Amniotic stem cell (primary cell): ENCODE data around the gene SHC1.

Experiments
- DNase-seq: peaks from one replicate; lab custom pipeline; 2025; lab: John Stamatoyannopoulos, UW

Gene SHC1

GRCh38 chr1:154973344-154974101 is 3.0 kb upstream of the SHC1 start:
- DNase-seq = peak; percentile 97

- peak; percentile 65 for DNase-seq
These were observed 2.2 kb upstream of the SHC1 start for GRCh38 chr1:154972517-154973343.

GRCh38 chr1:154972213-154972516 is 1.6 kb upstream of the SHC1 start:
- no peak for DNase-seq

DNA sequence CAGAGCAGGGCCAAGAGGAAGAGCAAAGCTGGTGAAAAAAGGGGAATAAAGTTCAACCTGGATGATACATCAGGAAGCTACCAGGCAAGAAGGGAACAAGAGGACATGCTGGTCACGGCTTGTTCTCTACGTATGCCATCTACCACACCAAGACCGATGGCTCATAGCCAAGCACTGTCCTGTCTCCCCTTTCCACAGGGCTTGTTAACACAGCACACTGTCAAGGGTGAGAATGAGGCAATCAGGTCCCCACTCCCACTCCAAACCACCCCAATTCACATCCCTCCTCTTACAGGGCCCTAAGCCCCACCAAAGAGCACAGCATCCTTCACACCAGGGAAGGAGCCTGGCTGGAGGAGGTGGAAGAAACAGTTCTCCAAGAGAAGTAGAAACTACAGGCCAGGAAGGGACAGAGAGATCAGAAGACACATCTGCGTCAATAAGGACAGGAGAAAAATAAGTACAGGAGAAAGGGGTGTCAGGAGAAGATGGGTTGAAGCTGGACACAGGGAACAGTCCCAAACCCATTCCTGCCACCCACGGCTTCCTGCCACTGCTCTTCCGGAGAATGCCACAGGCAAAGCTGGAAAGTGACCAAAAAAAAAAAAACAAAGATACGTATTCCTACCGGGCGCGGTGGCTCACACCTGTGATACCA is 923 bp upstream of the SHC1 start:
- no peak for DNase-seq

GRCh38 chr1:154969860-154970452 is 591 bp downstream of the SHC1 start:
- DNase-seq = no peak

DNA sequence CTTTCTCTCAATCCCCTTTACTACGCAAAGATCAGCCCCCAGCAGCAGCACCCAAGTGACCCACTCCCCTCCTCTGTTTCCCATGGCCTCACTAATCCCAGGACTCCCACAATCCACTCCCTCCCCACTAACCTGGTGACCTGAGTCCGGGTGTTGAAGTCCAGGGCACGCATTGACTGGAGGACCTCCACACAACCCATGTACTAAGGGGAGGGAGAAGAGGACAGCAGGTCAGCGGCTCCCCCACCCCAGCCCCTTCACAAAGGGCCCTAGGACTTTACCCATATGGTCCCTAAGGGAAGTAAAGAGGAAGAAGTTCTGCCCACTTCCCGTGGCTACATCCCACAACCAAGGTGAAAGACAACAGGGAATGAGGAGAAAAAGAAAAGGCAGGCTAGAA is 1.3 kb downstream of the SHC1 start:
- no peak for DNase-seq

DNA sequence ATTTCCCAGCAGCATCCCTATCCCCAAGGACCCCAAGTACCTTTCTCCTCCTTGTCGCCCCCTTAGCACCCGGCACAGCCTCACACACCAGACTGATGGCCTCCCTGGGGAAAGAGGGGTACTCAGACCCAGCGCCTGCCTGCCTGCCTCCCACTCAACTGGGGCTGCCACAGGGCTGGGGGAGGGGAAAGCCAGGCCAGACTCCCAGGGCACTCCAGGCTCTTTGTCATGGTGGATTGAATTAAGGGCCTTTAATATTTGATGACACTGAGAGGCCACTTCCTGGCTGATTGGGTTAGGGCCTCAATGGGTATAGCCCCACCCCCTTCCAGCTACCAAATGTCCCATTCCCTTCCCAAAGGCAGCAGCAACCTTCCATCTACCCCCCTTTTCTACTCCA is 1.8 kb downstream of the SHC1 start:
- DNase-seq = no peak

DNA sequence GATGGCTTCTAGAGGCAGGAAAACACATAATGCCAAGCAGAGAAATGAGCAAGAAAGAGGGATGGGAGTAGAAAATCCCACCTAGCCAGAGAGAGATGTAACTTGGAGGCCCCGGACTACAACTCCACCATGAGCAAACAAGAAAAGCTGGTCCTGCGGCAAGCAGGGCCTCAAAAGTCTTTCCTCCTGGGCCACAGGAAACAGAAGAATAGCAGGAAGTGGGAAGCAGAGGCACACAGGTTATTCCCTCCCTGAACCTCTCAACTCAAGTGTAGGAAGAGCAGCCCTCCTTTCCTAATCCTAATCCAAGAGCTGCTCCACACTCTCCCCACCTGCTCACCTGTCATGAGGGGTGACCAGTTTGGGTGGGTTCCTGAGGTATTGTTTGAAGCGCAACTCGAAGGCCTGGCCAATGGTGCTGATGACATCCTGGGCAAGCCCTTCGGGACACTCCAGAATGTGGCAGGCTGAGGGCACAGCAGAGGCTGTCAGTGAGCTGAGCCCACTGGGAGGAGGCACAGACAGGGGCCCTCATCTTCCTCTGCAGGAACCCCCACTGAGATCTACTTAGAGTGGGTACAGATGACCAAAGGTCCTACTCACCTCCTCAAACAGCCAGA is 3.1 kb downstream of the SHC1 start:
- DNase-seq = no peak

GRCh38 chr1:154966111-154966510 is 4.4 kb downstream of the SHC1 start:
- DNase-seq = no peak

- DNase-seq = no peak
These were observed 6.2 kb downstream of the SHC1 start for GRCh38 chr1:154964359-154964758.

GRCh38 chr1:154963643-154964042 is 6.9 kb downstream of the SHC1 start:
- no peak for DNase-seq

DNA sequence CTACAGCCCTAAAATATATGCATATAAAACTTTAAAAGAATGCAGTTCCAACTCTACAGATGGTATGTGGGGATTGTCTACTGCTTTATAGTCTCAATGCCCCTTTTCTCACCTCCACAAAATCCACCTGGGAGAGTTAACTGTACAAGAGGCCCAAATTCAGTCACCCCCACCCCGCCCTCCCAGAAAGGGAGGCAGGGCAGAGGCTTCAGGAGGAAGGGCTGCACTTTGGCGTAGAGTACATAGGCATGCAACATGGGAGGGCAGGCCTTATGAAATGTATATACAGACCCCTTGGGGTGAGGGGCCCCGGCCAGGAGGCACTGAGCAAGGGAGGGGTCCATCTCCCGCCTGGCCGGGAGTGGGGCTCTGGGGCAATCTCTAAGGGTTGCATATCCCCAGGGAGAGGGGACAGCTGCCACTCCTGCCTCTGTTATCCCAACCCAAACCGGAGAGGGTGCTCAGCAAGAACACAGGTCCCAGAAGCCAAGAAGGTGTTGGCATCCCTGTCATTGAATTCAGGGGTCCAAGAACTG is 7.7 kb downstream of the SHC1 start:
- DNase-seq = no peak

GRCh38 chr1:154962156-154962749 is 8.3 kb downstream of the SHC1 start:
- DNase-seq = no peak

DNA sequence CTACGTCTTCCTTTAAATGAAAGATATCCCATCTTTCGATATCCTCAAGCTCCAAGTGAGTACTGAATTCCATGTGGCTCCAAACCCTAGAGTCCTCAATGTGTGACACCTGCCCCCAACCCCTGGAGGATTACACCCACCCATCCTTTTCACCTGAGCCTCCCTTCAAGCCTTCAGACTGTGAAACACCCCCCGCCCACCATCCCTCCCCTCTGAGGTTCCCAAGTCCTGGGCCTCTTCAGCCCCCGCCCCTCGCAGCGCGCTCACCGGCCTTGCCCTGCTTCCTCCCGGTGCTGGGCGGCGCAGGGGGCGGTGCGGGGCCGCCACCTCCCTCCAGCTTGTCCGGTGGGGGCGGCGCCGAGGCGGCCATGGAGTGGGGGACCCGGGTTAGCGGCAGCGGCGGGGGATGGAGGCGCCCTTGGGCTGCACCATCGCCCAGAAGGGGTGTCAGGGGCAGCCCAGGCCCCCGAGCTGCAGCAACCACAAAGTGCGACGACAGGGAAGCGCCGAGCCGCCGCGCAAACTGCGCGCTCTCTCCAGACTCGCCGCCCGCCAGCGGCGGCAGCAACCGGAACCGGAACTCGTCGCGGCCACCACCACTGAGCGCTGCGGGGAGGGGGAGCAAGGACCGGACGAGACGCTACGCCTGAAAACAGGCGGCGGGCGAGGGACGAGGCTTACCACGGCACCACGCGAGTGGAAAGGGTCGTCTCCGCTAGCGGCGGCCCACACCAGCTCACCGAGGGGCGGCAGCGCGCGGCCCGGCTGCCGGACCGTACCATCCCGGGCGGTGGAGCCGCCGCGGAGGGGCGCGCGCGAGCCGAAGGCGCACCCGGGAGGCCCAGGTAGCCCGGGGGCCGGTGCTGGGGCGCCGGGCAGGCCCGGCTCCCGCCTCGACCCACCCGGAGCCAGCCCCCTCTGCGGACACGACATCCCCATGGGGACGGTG is 9.1 kb downstream of the SHC1 start, which contains the start of gene PYGO2:
PYGO2 (minus strand) TSS at position 576 of the 949 bp plus-strand sequence; CDS start at position 370, 206 bp downstream.
- DNase-seq = no peak

GRCh38 chr1:154960446-154961136 is 10.0 kb downstream of the SHC1 start:
- DNase-seq = no peak

DNA sequence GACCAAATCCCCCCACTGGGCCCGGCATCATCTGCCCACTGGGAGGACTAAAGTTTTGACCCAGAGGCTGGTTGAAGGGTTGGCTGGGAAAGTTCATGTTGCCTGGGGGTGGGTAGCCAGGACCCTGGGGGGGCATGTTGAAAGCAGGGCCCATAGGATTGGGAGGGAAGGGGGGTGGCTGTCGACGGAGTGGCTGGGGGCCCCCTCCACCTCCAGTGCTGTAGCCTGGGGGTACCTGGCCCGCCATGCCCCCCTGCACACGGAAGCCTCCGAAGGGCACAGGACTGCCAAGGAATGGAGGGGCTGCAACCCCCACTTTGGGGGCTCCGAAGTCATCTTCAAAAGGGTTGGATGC is 11.1 kb downstream of the SHC1 start:
- no peak for DNase-seq

- DNase-seq = no peak
These were observed 11.7 kb downstream of the SHC1 start for GRCh38 chr1:154958681-154959425.

DNA sequence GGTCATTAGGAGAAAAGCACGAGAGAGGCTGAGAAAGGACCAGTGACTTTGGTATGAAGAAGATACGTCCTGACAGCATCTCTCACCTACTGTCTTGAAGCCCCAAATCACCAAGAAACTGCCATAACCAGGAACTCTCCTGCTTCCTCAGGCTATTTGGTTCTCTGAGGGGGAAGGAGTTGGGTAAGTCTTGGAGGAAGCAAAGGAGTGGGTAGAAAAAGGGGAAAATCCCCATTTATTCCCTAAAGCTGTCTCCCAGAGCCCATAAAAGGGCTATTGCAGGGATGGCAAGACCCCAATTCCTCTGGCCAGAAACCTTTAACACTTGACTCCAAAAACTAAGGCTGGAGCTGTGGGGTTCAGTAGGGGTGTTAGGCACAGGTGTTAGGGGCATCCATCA is 12.5 kb downstream of the SHC1 start:
- DNase-seq = no peak

- no peak for DNase-seq
These were observed 13.4 kb downstream of the SHC1 start for GRCh38 chr1:154957091-154957657.
